Prostate gland (tissue), 2 donors: ENCODE data around the gene SPINK1. TPM values are rescaled to one million over a fixed set of nuclear protein-coding genes. Genes with fewer than 3 reads are reported as not detected.

Source experiments
- DNase-seq: peaks from one replicate; pipeline ENCODE4 v3.0.0-alpha.2; 2019; ENCODE audit warnings: low spot score
- H3K27ac ChIP-seq, 2 donors: fragments of 200-600 bp; sonication (generic); 2 replicates each; pipeline ENCODE4 v1.5.1; 2017 to 2019
- H3K27me3 ChIP-seq: fragments of 200-600 bp; sonication (generic); replicated peaks from 2 replicates; pipeline ENCODE4 v1.5.1; 2019; ENCODE audit not compliant: insufficient read depth
- H3K36me3 ChIP-seq, 2 donors: fragments of 200-600 bp; sonication (generic); 1 replicate in 1 of 2; 2 replicates in 1 of 2; pipeline versions ENCODE4 v1.5.1 to v1.8.1; 2017 to 2019
- H3K4me1 ChIP-seq: fragments of 200-600 bp; sonication (generic); replicated peaks from 2 replicates; pipeline ENCODE4 v1.5.1; 2019
- H3K4me3 ChIP-seq, 2 donors: fragments of 200-600 bp; sonication (generic); 2 replicates each; pipeline ENCODE4 v1.5.1; 2017 to 2019
- H3K9me3 ChIP-seq: fragments of 200-600 bp; sonication (generic); 2 replicates; pipeline ENCODE4 v1.5.1; 2017
- CTCF ChIP-seq, 4 experiments: fragments of 200-600 bp in 2 of 4; fragments of 450-650 bp in 2 of 4; sonication (generic) in 2 of 4; IDR thresholded peaks; 1 replicate in 3 of 4; 2 replicates in 1 of 4; pipeline ENCODE4 v1.5.1; 2016 to 2019; ENCODE audit warnings: antibody characterized with exemption in 4 of 4, mild to moderate bottlenecking in 2 of 4, moderate library complexity in 2 of 4
- POLR2A ChIP-seq: fragments of 450-650 bp; IDR thresholded peaks from one replicate; pipeline ENCODE4 v1.6.1; 2016; ENCODE audit warnings: antibody characterized with exemption, mild to moderate bottlenecking
- POLR2AphosphoS5 ChIP-seq: sonication (generic); formaldehyde crosslinking; IDR thresholded peaks from one replicate; pipeline ENCODE4 v1.6.1; 2017; ENCODE audit warnings: antibody characterized with exemption
- WGBS: methylation state at CpG from one replicate; pipeline ENCODE4 v1.1.5; 2018; 5-methylcytosine and 5-hydroxymethylcytosine counted together
- intact Hi-C: fragments of 100-400 bp; cut with DNase I; formaldehyde crosslinking; loops from one replicate; pipeline ENCODE4 v1.14.2; 2022
- total RNA-seq, 2 donors: library from RNA; depleted of rRNA; stranded (reverse); fragments of >200 nt; gene quantifications; one replicate each; pipeline ENCODE4 v1.1.0, GENCODE V29; 2016

Gene SPINK1
- total RNA-seq, 2 donors from 2014 or later: 3.7 TPM; not detected in 1

DNA sequence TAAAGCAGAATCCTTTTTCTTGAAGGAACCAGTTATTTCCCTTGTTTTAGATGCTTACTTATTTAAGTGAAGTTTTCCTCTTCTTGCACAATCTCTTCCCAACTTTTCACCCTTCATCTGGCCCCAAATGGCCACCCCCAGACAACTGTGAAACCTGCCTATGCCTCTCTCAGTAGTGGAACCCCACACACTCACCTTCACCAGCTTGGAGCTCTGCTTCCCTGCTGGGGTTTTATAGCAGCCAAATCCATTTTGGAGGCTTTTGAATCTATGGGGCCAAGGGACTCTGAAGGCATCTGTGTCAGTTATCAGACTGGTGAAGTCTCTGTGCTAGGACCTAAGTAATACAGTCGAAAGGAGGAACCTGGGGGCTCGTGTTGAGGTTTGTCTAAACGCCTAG lies 22.9 kb upstream of the SPINK1 start:
- H3K4me1 ChIP-seq: no peaks in the 10 kb centered on the region
- no peak overlapping the region for H3K4me3 ChIP-seq
- H3K27ac ChIP-seq: no peak overlapping the region
- 86% methylated on average over 3 of the region's 3 CpGs for WGBS
- TF ChIP-seq POLR2A: no peak
- no peak for TF ChIP-seq CTCF (IDR thresholded peaks at IDR 0.05)
- TF ChIP-seq POLR2AphosphoS5: no peak
- no peaks in the 10 kb centered on the region for H3K9me3 ChIP-seq
- DNase-seq: no peak
- H3K36me3 ChIP-seq: no peaks in the 10 kb centered on the region
- H3K27me3 ChIP-seq: no peaks in the 10 kb centered on the region
- intact Hi-C loops: no loop called here

GRCh38 chr5:147853372-147853987 lies 22.0 kb upstream of the SPINK1 start:
- intact Hi-C loops: no loop called here

GRCh38 chr5:147852365-147852764 lies 20.9 kb upstream of the SPINK1 start:
- Histone ChIP-seq H3K27ac (no peak overlapping the region), H3K27me3 (no peaks in the 10 kb centered on the region), H3K36me3 (no peaks in the 10 kb centered on the region), H3K4me3 (no peak overlapping the region), H3K4me1 (no peaks in the 10 kb centered on the region), H3K9me3 (no peaks in the 10 kb centered on the region)
- TF ChIP-seq CTCF (IDR thresholded peaks at IDR 0.05) (no peak), POLR2AphosphoS5 (no peak), POLR2A (no peak)
- DNase-seq: no peak
- 79% methylated on average over 3 of the region's 3 CpGs for WGBS
- intact Hi-C loops: no loop called here

More at GRCh38 chr5:147853372-147853987, 22.0 kb upstream of the SPINK1 start:
- no peaks in the 10 kb centered on the region for H3K36me3 ChIP-seq
- H3K27me3 ChIP-seq: no peaks in the 10 kb centered on the region
- H3K9me3 ChIP-seq: no peaks in the 10 kb centered on the region
- TF ChIP-seq CTCF (IDR thresholded peaks at IDR 0.05) (no peak), POLR2AphosphoS5 (no peak), POLR2A (no peak)
- DNase-seq: no peak
- H3K4me1 ChIP-seq: no peaks in the 10 kb centered on the region
- 66% methylated on average over 3 of the region's 3 CpGs for WGBS
- H3K4me3 ChIP-seq: no peak overlapping the region
- H3K27ac ChIP-seq: no peak overlapping the region

- no peak for TF ChIP-seq POLR2AphosphoS5
- no peak for TF ChIP-seq CTCF (IDR thresholded peaks at IDR 0.05)
- TF ChIP-seq POLR2A: no peak
- Histone ChIP-seq H3K36me3 (no peaks in the 10 kb centered on the region), H3K4me1 (no peaks in the 10 kb centered on the region), H3K27ac (no peak overlapping the region), H3K27me3 (no peaks in the 10 kb centered on the region), H3K4me3 (no peak overlapping the region), H3K9me3 (no peaks in the 10 kb centered on the region)
- intact Hi-C loops: no loop called here
- no peak for DNase-seq
- WGBS: 94% methylated on average over 3 of the region's 3 CpGs
These were observed 20.1 kb upstream of the SPINK1 start for GRCh38 chr5:147851578-147851977.

DNA sequence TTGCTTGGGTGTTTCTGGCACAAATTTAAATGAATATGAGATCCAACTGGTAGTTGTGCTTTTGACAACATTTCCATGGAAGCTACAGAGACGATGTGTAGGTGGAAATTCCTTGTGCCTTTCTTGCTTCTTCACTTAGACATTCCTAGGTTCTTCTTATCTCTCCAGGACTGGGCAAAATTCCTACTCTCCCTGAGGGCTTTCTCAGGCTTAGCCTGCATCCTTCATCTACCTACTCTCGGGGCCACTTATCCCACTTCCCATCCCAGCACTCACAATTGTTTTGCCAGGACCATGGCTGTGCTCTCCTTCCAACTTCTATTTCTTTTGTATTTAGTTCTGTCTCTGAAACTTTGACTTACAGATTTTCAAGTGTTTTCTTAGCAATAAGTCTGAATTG lies 17.8 kb upstream of the SPINK1 start:
- intact Hi-C loops: no loop called here
- Histone ChIP-seq H3K27ac (no peak overlapping the region), H3K4me1 (no peaks in the 10 kb centered on the region), H3K36me3 (no peaks in the 10 kb centered on the region), H3K4me3 (no peak overlapping the region), H3K9me3 (no peaks in the 10 kb centered on the region), H3K27me3 (no peaks in the 10 kb centered on the region)
- no peak for TF ChIP-seq POLR2AphosphoS5
- TF ChIP-seq CTCF (IDR thresholded peaks at IDR 0.05): no peak
- no peak for TF ChIP-seq POLR2A
- WGBS: 74% methylated on average over 2 of the region's 2 CpGs
- DNase-seq: no peak
